T-helper 1 cell treated with Interleukin-12 subunit alpha and Interleukin-12 subunit beta and Interleukin-4 antibody, amounts not matched to agents 30 μg/mL and 1 μg/mL, for 36 hours (primary cell): ENCODE measurements around the gene NCF2.
"Not testable (repeated sequence)": the region's sequence is repeated elsewhere in the genome, so short reads cannot be mapped to it uniquely, and the experiment has no call there.

ENCODE experiments used
- H3K27ac Mint-ChIP-seq: one replicate; pipeline ENCODE4 v1.8.0; 2021; ENCODE audit warnings: mild to moderate bottlenecking, mixed read lengths
- H3K27me3 Mint-ChIP-seq: one replicate; pipeline ENCODE4 v1.8.0; 2021; ENCODE audit warnings: low read depth, mixed read lengths
- H3K36me3 Mint-ChIP-seq: one replicate; pipeline ENCODE4 v1.8.0; 2021; ENCODE audit warnings: low read depth, mixed read lengths
- H3K4me1 Mint-ChIP-seq: one replicate; pipeline ENCODE4 v1.8.0; 2021; ENCODE audit warnings: low read depth, mixed read lengths
- H3K4me3 Mint-ChIP-seq: one replicate; pipeline ENCODE4 v1.8.0; 2021; ENCODE audit warnings: mild to moderate bottlenecking, moderate library complexity, mixed read lengths
- H3K9me3 Mint-ChIP-seq: one replicate; pipeline ENCODE4 v1.8.0; 2021; ENCODE audit warnings: mixed read lengths

Gene NCF2

GRCh38 chr1:183590244-183591191 is at the start of gene NCF2:
TSS of gene NCF2 (minus strand) at chr1:183590459. CDS start at chr1:183590329, 130 bp downstream.
- Mint-ChIP-seq H3K36me3 (peaks cover 16% of the 10 kb centered on the region), H3K27ac (peak within 1 kb of the TSS; percentile 79), H3K4me3 (peak within 1 kb of the TSS; percentile 82), H3K4me1 (peaks cover 48% of the 10 kb centered on the region), H3K9me3 (no peaks in the 10 kb centered on the region), H3K27me3 (no peaks in the 10 kb centered on the region)

GRCh38 chr1:183638649-183639387 is 48.6 kb upstream of the NCF2 start:
- Mint-ChIP-seq H3K27me3 (peaks cover 10% of the 10 kb centered on the region), H3K36me3 (peaks cover 7% of the 10 kb centered on the region), H3K9me3 (no peaks in the 10 kb centered on the region), H3K4me1 (peaks cover 26% of the 10 kb centered on the region), H3K4me3 (no peak overlapping the region), H3K27ac (no peak overlapping the region)

- no peaks in the 10 kb centered on the region for H3K9me3 Mint-ChIP-seq
- peaks cover 38% of the 10 kb centered on the region for H3K4me1 Mint-ChIP-seq
- peaks cover 10% of the 10 kb centered on the region for H3K27me3 Mint-ChIP-seq
- peak overlapping the region; percentile 100 for H3K27ac Mint-ChIP-seq
- H3K4me3 Mint-ChIP-seq, result peak overlapping the region; percentile 100
- H3K36me3 Mint-ChIP-seq, result peaks cover 17% of the 10 kb centered on the region
Measured at GRCh38 chr1:183636783-183637182, 46.5 kb upstream of the NCF2 start.

- peak overlapping the region; percentile 100 for H3K4me3 Mint-ChIP-seq
- H3K36me3 Mint-ChIP-seq, result peaks cover 19% of the 10 kb centered on the region
- peaks cover 10% of the 10 kb centered on the region for H3K27me3 Mint-ChIP-seq
- peaks cover 38% of the 10 kb centered on the region for H3K4me1 Mint-ChIP-seq
- peak overlapping the region; percentile 100 for H3K27ac Mint-ChIP-seq
- H3K9me3 Mint-ChIP-seq, result no peaks in the 10 kb centered on the region
Measured at GRCh38 chr1:183636334-183636682, 46.0 kb upstream of the NCF2 start.

GRCh38 chr1:183635606-183636333 is 45.5 kb upstream of the NCF2 start, which contains the start of gene ARPC5:
TSS of gene ARPC5 (minus strand) at chr1:183635783. CDS start at chr1:183635659, 124 bp downstream.
- Mint-ChIP-seq H3K9me3 (no peaks in the 10 kb centered on the region), H3K4me3 (peak within 1 kb of the TSS; percentile 100), H3K27me3 (peaks cover 10% of the 10 kb centered on the region), H3K36me3 (peaks cover 21% of the 10 kb centered on the region), H3K27ac (peak within 1 kb of the TSS; percentile 100), H3K4me1 (peaks cover 40% of the 10 kb centered on the region)

GRCh38 chr1:183635099-183635605 is 44.9 kb upstream of the NCF2 start:
- H3K4me1 Mint-ChIP-seq, result peaks cover 45% of the 10 kb centered on the region
- peaks cover 26% of the 10 kb centered on the region for H3K36me3 Mint-ChIP-seq
- H3K27ac Mint-ChIP-seq, result peak overlapping the region; percentile 100
- peak overlapping the region; percentile 100 for H3K4me3 Mint-ChIP-seq
- H3K9me3 Mint-ChIP-seq, result no peaks in the 10 kb centered on the region
- H3K27me3 Mint-ChIP-seq, result peaks cover 10% of the 10 kb centered on the region

- Mint-ChIP-seq H3K36me3 (peaks cover 26% of the 10 kb centered on the region), H3K9me3 (no peaks in the 10 kb centered on the region), H3K4me1 (peaks cover 44% of the 10 kb centered on the region), H3K27me3 (peaks cover 10% of the 10 kb centered on the region), H3K27ac (peak overlapping the region; percentile 90), H3K4me3 (peak overlapping the region; percentile 100)
Measured at GRCh38 chr1:183634429-183635065, 44.3 kb upstream of the NCF2 start.

GRCh38 chr1:183633676-183634343 is 43.6 kb upstream of the NCF2 start:
- Mint-ChIP-seq H3K36me3 (peaks cover 27% of the 10 kb centered on the region), H3K4me3 (peak overlapping the region; percentile 100), H3K9me3 (no peaks in the 10 kb centered on the region), H3K4me1 (peaks cover 42% of the 10 kb centered on the region), H3K27ac (peak overlapping the region; percentile 90), H3K27me3 (peaks cover 10% of the 10 kb centered on the region)

- H3K4me1 Mint-ChIP-seq, result peaks cover 45% of the 10 kb centered on the region
- H3K9me3 Mint-ChIP-seq, result no peaks in the 10 kb centered on the region
- H3K27me3 Mint-ChIP-seq, result peaks cover 10% of the 10 kb centered on the region
- H3K36me3 Mint-ChIP-seq, result peaks cover 35% of the 10 kb centered on the region
- H3K27ac Mint-ChIP-seq, result peak overlapping the region; percentile 42
- H3K4me3 Mint-ChIP-seq, result peak overlapping the region; percentile 100
Measured at GRCh38 chr1:183632964-183633363, 42.7 kb upstream of the NCF2 start.

GRCh38 chr1:183632114-183632513 is 41.9 kb upstream of the NCF2 start:
- peaks cover 8% of the 10 kb centered on the region for H3K27me3 Mint-ChIP-seq
- no peak overlapping the region for H3K27ac Mint-ChIP-seq
- H3K4me3 Mint-ChIP-seq, result peak overlapping the region; percentile 23
- H3K36me3 Mint-ChIP-seq, result peaks cover 37% of the 10 kb centered on the region
- peaks cover 43% of the 10 kb centered on the region for H3K4me1 Mint-ChIP-seq
- no peaks in the 10 kb centered on the region for H3K9me3 Mint-ChIP-seq

- H3K9me3 Mint-ChIP-seq, result no peaks in the 10 kb centered on the region
- H3K36me3 Mint-ChIP-seq, result peaks cover 37% of the 10 kb centered on the region
- H3K27ac Mint-ChIP-seq, result peak overlapping the region; percentile 32
- peak overlapping the region; percentile 46 for H3K4me3 Mint-ChIP-seq
- H3K27me3 Mint-ChIP-seq, result no peaks in the 10 kb centered on the region
- H3K4me1 Mint-ChIP-seq, result peaks cover 30% of the 10 kb centered on the region
Measured at GRCh38 chr1:183630748-183631147, 40.5 kb upstream of the NCF2 start.

- Mint-ChIP-seq H3K4me3 (no peak overlapping the region), H3K4me1 (peaks cover 28% of the 10 kb centered on the region), H3K27me3 (no peaks in the 10 kb centered on the region), H3K27ac (peak overlapping the region; percentile 2), H3K9me3 (no peaks in the 10 kb centered on the region), H3K36me3 (peaks cover 38% of the 10 kb centered on the region)
Measured at GRCh38 chr1:183628537-183628936, 38.3 kb upstream of the NCF2 start.

GRCh38 chr1:183626236-183626635 is 36.0 kb upstream of the NCF2 start:
- H3K4me1 Mint-ChIP-seq, result peaks cover 19% of the 10 kb centered on the region
- H3K27ac Mint-ChIP-seq, H3K4me3 Mint-ChIP-seq: not testable (repeated sequence)

More at GRCh38 chr1:183626236-183626635, 36.0 kb upstream of the NCF2 start:
- not testable (repeated sequence) for H3K9me3 Mint-ChIP-seq, H3K27me3 Mint-ChIP-seq
- peaks cover 31% of the 10 kb centered on the region for H3K36me3 Mint-ChIP-seq
